ENCODE data around the gene MTHFSD. TPM values are rescaled to one million over a fixed set of nuclear protein-coding genes. Genes with fewer than 3 reads are reported as not detected.

MTHFSD gene
- total RNA-seq, 1 donor from 2014 or later, result 12.2 TPM

GRCh38 chr16:86584726-86585721, 30.0 kb upstream of the MTHFSD start:
- no peak for DNase-seq (ENCODE audit: low spot score)
- intact Hi-C loops (cut with DNase I), result no loop called here

GRCh38 chr16:86584071-86584685, 29.1 kb upstream of the MTHFSD start:
- intact Hi-C loops (cut with DNase I), result no loop called here
- no peak for DNase-seq (ENCODE audit: low spot score)

GRCh38 chr16:86581458-86581857, 26.4 kb upstream of the MTHFSD start:
- no peak for DNase-seq (ENCODE audit: low spot score)
- intact Hi-C loops (cut with DNase I), result no loop called here

- DNase-seq (ENCODE audit: low spot score), result no peak
- intact Hi-C loops (cut with DNase I), result no loop called here
Measured at GRCh38 chr16:86580791-86581170, 25.7 kb upstream of the MTHFSD start.

- DNase-seq (ENCODE audit: low spot score), result no peak
Measured at GRCh38 chr16:86580063-86580790, 25.2 kb upstream of the MTHFSD start.

GRCh38 chr16:86579268-86580062, 24.4 kb upstream of the MTHFSD start:
- DNase-seq (ENCODE audit: low spot score), result no peak
- intact Hi-C loops (cut with DNase I), result loop anchor here (5.0 to 10.0 kb wide), 3 partner anchors 88 to 255 kb away; no protein-coding TSS in a partner anchor

More at GRCh38 chr16:86580063-86580790, 25.2 kb upstream of the MTHFSD start:
- intact Hi-C loops (cut with DNase I), result no loop called here

GRCh38 chr16:86578611-86579267, 23.7 kb upstream of the MTHFSD start:
- intact Hi-C loops (cut with DNase I), result loop anchor here (5.0 to 10.0 kb wide), 3 partner anchors 89 to 256 kb away; no protein-coding TSS in a partner anchor
- DNase-seq (ENCODE audit: low spot score), result no peak

GRCh38 chr16:86578061-86578599, 23.1 kb upstream of the MTHFSD start, which contains the start of gene FOXL1:
Gene FOXL1, plus strand, starts transcription at chr16:86578549. Its CDS starts 175 bp downstream, at chr16:86578724.
- no peak for DNase-seq (ENCODE audit: low spot score)
- intact Hi-C loops (cut with DNase I), result loop anchor here (5.0 to 10.0 kb wide), 3 partner anchors 89 to 257 kb away; no protein-coding TSS in a partner anchor

GRCh38 chr16:86577314-86577971, 22.4 kb upstream of the MTHFSD start:
- DNase-seq (ENCODE audit: low spot score), result no peak
- intact Hi-C loops (cut with DNase I), result loop anchor here (5.0 to 10.0 kb wide), 3 partner anchors 90 to 257 kb away; no protein-coding TSS in a partner anchor

- no peak for DNase-seq (ENCODE audit: low spot score)
- intact Hi-C loops (cut with DNase I), result loop anchor here (5.0 to 10.0 kb wide), 3 partner anchors 91 to 258 kb away; no protein-coding TSS in a partner anchor
Measured at GRCh38 chr16:86576591-86577313, 21.7 kb upstream of the MTHFSD start.

- intact Hi-C loops (cut with DNase I), result loop anchor here (5.0 to 10.0 kb wide), 3 partner anchors 91 to 259 kb away; no protein-coding TSS in a partner anchor
- peak; percentile 88 for DNase-seq (ENCODE audit: low spot score)
Measured at GRCh38 chr16:86575754-86576557, 20.9 kb upstream of the MTHFSD start.

- intact Hi-C loops (cut with DNase I), result loop anchor here (5.0 to 10.0 kb wide), 3 partner anchors 92 to 260 kb away; no protein-coding TSS in a partner anchor
- DNase-seq (ENCODE audit: low spot score), result no peak
Measured at GRCh38 chr16:86575095-86575685, 20.2 kb upstream of the MTHFSD start.

GRCh38 chr16:86574646-86575045, 19.6 kb upstream of the MTHFSD start:
- intact Hi-C loops (cut with DNase I), result loop anchor here (5.0 to 10.0 kb wide), 3 partner anchors 93 to 260 kb away; no protein-coding TSS in a partner anchor
- no peak for DNase-seq (ENCODE audit: low spot score)

GRCh38 chr16:86573646-86574508, 18.8 kb upstream of the MTHFSD start:
- intact Hi-C loops (cut with DNase I), result loop anchor here (10.0 kb wide), 1 partner anchor 261 kb away; no protein-coding TSS in a partner anchor
- no peak for DNase-seq (ENCODE audit: low spot score)
